Chondrocyte (in vitro differentiated cells): ENCODE results near the gene ODC1. TPM values are rescaled to one million over a fixed set of nuclear protein-coding genes. Genes with fewer than 3 reads are reported as not detected.

Experiments used
- DNase-seq: peaks from one replicate; pipeline ENCODE4 v3.0.0; 2021; ENCODE audit warnings: mixed read lengths, low spot score
- H3K27ac Mint-ChIP-seq: one replicate; pipeline ENCODE4 v1.8.0; 2021; ENCODE audit warnings: mild to moderate bottlenecking, moderate library complexity, mixed read lengths; ENCODE audit not compliant: unreplicated experiment
- H3K27me3 Mint-ChIP-seq: 2 replicates; pipeline ENCODE4 v1.8.0; 2021; ENCODE audit warnings: low read depth, mixed read lengths
- H3K36me3 Mint-ChIP-seq: 2 replicates; pipeline ENCODE4 v1.8.0; 2021; ENCODE audit warnings: low read depth, mixed read lengths
- H3K4me1 Mint-ChIP-seq: 2 replicates; pipeline ENCODE4 v1.8.0; 2021; ENCODE audit warnings: low read depth, mild to moderate bottlenecking, mixed read lengths
- H3K4me3 Mint-ChIP-seq: one replicate; pipeline ENCODE4 v1.8.0; 2021; ENCODE audit warnings: mild to moderate bottlenecking, moderate library complexity, mixed read lengths; ENCODE audit not compliant: unreplicated experiment
- H3K9me3 Mint-ChIP-seq: 2 replicates; pipeline ENCODE4 v1.8.0; 2021; ENCODE audit warnings: low read depth, mixed read lengths
- CTCF ChIP-seq: fragments of 200-600 bp; sonication (generic); IDR thresholded peaks from 2 replicates; pipeline ENCODE4 v1.5.0; 2021; ENCODE audit warnings: antibody characterized with exemption, mild to moderate bottlenecking, moderate library complexity
- total RNA-seq: library from RNA; stranded (reverse); gene quantifications from 3 replicates; pipeline ENCODE4 v1.2.1, GENCODE V29; 2021

Gene ODC1
- total RNA-seq, 1 donor from 2014 or later = 65.3 TPM

GRCh38 chr2:10415640-10416039 is 32.5 kb downstream of the ODC1 start:
- Mint-ChIP-seq H3K4me1 (peaks cover 4% of the 10 kb centered on the region), H3K4me3 (no peak overlapping the region)
- no peak for DNase-seq

GRCh38 chr2:10415048-10415447 is 33.1 kb downstream of the ODC1 start:
- H3K4me3 Mint-ChIP-seq = no peak overlapping the region
- peaks cover 3% of the 10 kb centered on the region for H3K36me3 Mint-ChIP-seq
- no peaks in the 10 kb centered on the region for H3K9me3 Mint-ChIP-seq
- H3K27ac Mint-ChIP-seq = no peak overlapping the region
- no peak for DNase-seq
- peaks cover 4% of the 10 kb centered on the region for H3K4me1 Mint-ChIP-seq
- TF ChIP-seq CTCF = no peak
- no peaks in the 10 kb centered on the region for H3K27me3 Mint-ChIP-seq

More at GRCh38 chr2:10415640-10416039, 32.5 kb downstream of the ODC1 start:
- no peaks in the 10 kb centered on the region for H3K27me3 Mint-ChIP-seq
- no peak overlapping the region for H3K27ac Mint-ChIP-seq
- TF ChIP-seq CTCF = no peak
- no peaks in the 10 kb centered on the region for H3K9me3 Mint-ChIP-seq
- H3K36me3 Mint-ChIP-seq = peaks cover 3% of the 10 kb centered on the region

GRCh38 chr2:10414591-10414990 is 33.5 kb downstream of the ODC1 start:
- H3K36me3 Mint-ChIP-seq = peaks cover 2% of the 10 kb centered on the region
- no peak for DNase-seq
- H3K27ac Mint-ChIP-seq = no peak overlapping the region
- peaks cover 4% of the 10 kb centered on the region for H3K4me1 Mint-ChIP-seq
- H3K9me3 Mint-ChIP-seq = no peaks in the 10 kb centered on the region
- H3K27me3 Mint-ChIP-seq = no peaks in the 10 kb centered on the region
- no peak for TF ChIP-seq CTCF
- H3K4me3 Mint-ChIP-seq = no peak overlapping the region

GRCh38 chr2:10413991-10414451 is 34.1 kb downstream of the ODC1 start:
- Mint-ChIP-seq H3K27me3 (no peaks in the 10 kb centered on the region), H3K9me3 (no peaks in the 10 kb centered on the region), H3K27ac (no peak overlapping the region), H3K4me1 (peaks cover 7% of the 10 kb centered on the region), H3K4me3 (no peak overlapping the region), H3K36me3 (peaks cover 2% of the 10 kb centered on the region)
- DNase-seq = no peak
- no peak for TF ChIP-seq CTCF

- DNase-seq = no peak
- TF ChIP-seq CTCF = no peak
- H3K27ac Mint-ChIP-seq = no peak overlapping the region
- peaks cover 2% of the 10 kb centered on the region for H3K36me3 Mint-ChIP-seq
- H3K27me3 Mint-ChIP-seq = no peaks in the 10 kb centered on the region
- no peaks in the 10 kb centered on the region for H3K9me3 Mint-ChIP-seq
- H3K4me3 Mint-ChIP-seq = no peak overlapping the region
- peaks cover 12% of the 10 kb centered on the region for H3K4me1 Mint-ChIP-seq
These were observed 34.6 kb downstream of the ODC1 start for GRCh38 chr2:10413503-10413902.
